SU-DHL-6 (cell line): ENCODE results near the gene SPHK2.

Experiments used
- CTCF ChIP-seq: fragments of 200-600 bp; sonication (generic); IDR thresholded peaks from one replicate; pipeline ENCODE4 v1.5.1; 2017; ENCODE audit warnings: antibody characterized with exemption, mild to moderate bottlenecking, low read length, moderate library complexity; ENCODE audit not compliant: insufficient read depth, poor library complexity, severe bottlenecking
- EZH2phosphoT487 ChIP-seq: fragments of 200-600 bp; sonication (generic), shearing (Covaris generic); conservative IDR thresholded peaks from 2 replicates; pipeline ENCODE4 v1.6.1; 2018; ENCODE audit warnings: mild to moderate bottlenecking, antibody characterized with exemption, low read length, moderate library complexity, mixed read lengths

- TF ChIP-seq CTCF (no peak), EZH2phosphoT487 (no peak)
Measured at GRCh38 chr19:48600679-48601417, 18.5 kb upstream of the SPHK2 start.
